Mesothelial cell of epicardium (in vitro differentiated cells): ENCODE results near the gene ADARB2. TPM values are rescaled to one million over a fixed set of nuclear protein-coding genes. Genes with fewer than 3 reads are reported as not detected.

Experiments
- DNase-seq, 2 experiments: peaks; one replicate each; pipeline ENCODE4 v3.0.0; 2021; ENCODE audit warnings: low spot score in 2 of 2; ENCODE audit not compliant: unreplicated experiment in 2 of 2
- H3K27ac Mint-ChIP-seq: 2 replicates; pipeline ENCODE4 v1.8.0; 2021; ENCODE audit warnings: mixed read lengths
- H3K27me3 Mint-ChIP-seq: 2 replicates; pipeline ENCODE4 v1.8.0; 2021; ENCODE audit warnings: low read depth, mixed read lengths
- H3K36me3 Mint-ChIP-seq: 2 replicates; pipeline ENCODE4 v1.8.0; 2021; ENCODE audit warnings: mixed read lengths
- H3K4me1 Mint-ChIP-seq: 2 replicates; pipeline ENCODE4 v1.8.0; 2021; ENCODE audit warnings: mixed read lengths
- H3K4me3 Mint-ChIP-seq: 2 replicates; pipeline ENCODE4 v1.8.0; 2021; ENCODE audit warnings: mild to moderate bottlenecking, moderate library complexity, mixed read lengths
- H3K9me3 Mint-ChIP-seq: 2 replicates; pipeline ENCODE4 v1.8.0; 2021; ENCODE audit warnings: mixed read lengths
- CTCF ChIP-seq: fragments of 200-600 bp; sonication (generic); IDR thresholded peaks from one replicate; pipeline ENCODE4 v1.5.0; 2021; ENCODE audit warnings: antibody characterized with exemption; ENCODE audit not compliant: unreplicated experiment
- total RNA-seq: library from RNA; stranded (reverse); gene quantifications from 3 replicates; pipeline ENCODE4 v1.2.1, GENCODE V29; 2021

Gene ADARB2
- total RNA-seq, 1 donor from 2014 or later = 0.38 TPM

- Mint-ChIP-seq H3K4me3 (no peak overlapping the region), H3K36me3 (no peaks in the 10 kb centered on the region), H3K27me3 (peaks cover 25% of the 10 kb centered on the region), H3K4me1 (peaks cover 8% of the 10 kb centered on the region), H3K9me3 (no peaks in the 10 kb centered on the region), H3K27ac (no peak overlapping the region)
- DNase-seq = no peak
- TF ChIP-seq CTCF = no peak
Observed at GRCh38 chr10:1395025-1395480, 342.3 kb downstream of the ADARB2 start.

GRCh38 chr10:1394155-1394912 is 343.0 kb downstream of the ADARB2 start:
- H3K27ac Mint-ChIP-seq = no peak overlapping the region
- DNase-seq = peak in 1 of 2 experiments; percentile 34

GRCh38 chr10:1393481-1393880 is 343.8 kb downstream of the ADARB2 start:
- peaks cover 14% of the 10 kb centered on the region for H3K27me3 Mint-ChIP-seq
- H3K9me3 Mint-ChIP-seq = peaks cover 4% of the 10 kb centered on the region
- H3K27ac Mint-ChIP-seq = no peak overlapping the region
- no peak for TF ChIP-seq CTCF
- no peaks in the 10 kb centered on the region for H3K36me3 Mint-ChIP-seq
- no peak for DNase-seq
- no peak overlapping the region for H3K4me3 Mint-ChIP-seq
- peaks cover 5% of the 10 kb centered on the region for H3K4me1 Mint-ChIP-seq

More at GRCh38 chr10:1394155-1394912, 343.0 kb downstream of the ADARB2 start:
- H3K9me3 Mint-ChIP-seq = no peaks in the 10 kb centered on the region
- H3K27me3 Mint-ChIP-seq = peaks cover 22% of the 10 kb centered on the region
- H3K36me3 Mint-ChIP-seq = no peaks in the 10 kb centered on the region
- peaks cover 5% of the 10 kb centered on the region for H3K4me1 Mint-ChIP-seq
- H3K4me3 Mint-ChIP-seq = no peak overlapping the region
- TF ChIP-seq CTCF = no peak

GRCh38 chr10:1392127-1392526 is 345.2 kb downstream of the ADARB2 start:
- Mint-ChIP-seq H3K4me1 (peaks cover 5% of the 10 kb centered on the region), H3K27me3 (peaks cover 10% of the 10 kb centered on the region), H3K36me3 (no peaks in the 10 kb centered on the region), H3K27ac (no peak overlapping the region), H3K9me3 (peaks cover 4% of the 10 kb centered on the region), H3K4me3 (no peak overlapping the region)
- no peak for TF ChIP-seq CTCF
- DNase-seq = peak in 1 of 2 experiments; percentile 31

GRCh38 chr10:1390200-1390599 is 347.1 kb downstream of the ADARB2 start:
- Mint-ChIP-seq H3K27me3 (peaks cover 8% of the 10 kb centered on the region), H3K4me3 (no peak overlapping the region), H3K9me3 (peaks cover 21% of the 10 kb centered on the region), H3K27ac (no peak overlapping the region), H3K4me1 (peaks cover 5% of the 10 kb centered on the region), H3K36me3 (peaks cover 3% of the 10 kb centered on the region)
- DNase-seq = no peak
- no peak for TF ChIP-seq CTCF
